ENCODE data around the gene GPC5.

Gene GPC5

GRCh38 chr13:91764527-91764926 is 366.1 kb downstream of the GPC5 start (continued):
- TF ChIP-seq FEZF1 (tag by site-specific recombination; IDR thresholded peaks at IDR 0.05) (no peak), KLF9 (tag by site-specific recombination; IDR thresholded peaks at IDR 0.05; ENCODE audit: low read depth) (no peak)
- TF ChIP-seq, protein P1, sequence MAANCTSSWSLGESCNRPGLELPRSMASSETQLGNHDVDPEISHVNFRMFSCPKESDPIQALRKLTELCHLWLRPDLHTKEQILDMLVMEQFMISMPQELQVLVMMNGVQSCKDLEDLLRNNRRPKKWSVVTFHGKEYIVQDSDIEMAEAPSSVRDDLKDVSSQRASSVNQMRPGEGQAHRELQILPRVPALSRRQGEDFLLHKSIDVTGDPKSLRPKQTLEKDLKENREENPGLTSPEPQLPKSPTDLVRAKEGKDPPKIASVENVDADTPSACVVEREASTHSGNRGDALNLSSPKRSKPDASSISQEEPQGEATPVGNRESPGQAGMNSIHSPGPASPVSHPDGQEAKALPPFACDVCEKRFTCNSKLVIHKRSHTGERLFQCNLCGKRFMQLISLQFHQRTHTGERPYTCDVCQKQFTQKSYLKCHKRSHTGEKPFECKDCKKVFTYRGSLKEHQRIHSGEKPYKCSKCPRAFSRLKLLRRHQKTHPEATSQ (tag by site-specific recombination; IDR thresholded peaks at IDR 0.05), result no peak

GRCh38 chr13:91767651-91768050 is 369.2 kb downstream of the GPC5 start:
- Histone ChIP-seq H3K27ac (ENCODE audit: extremely low read depth, low read depth, low read length) (no peak overlapping the region), H3K4me3 (ENCODE audit: low read depth, low read length) (no peak overlapping the region), H3K36me3 (ENCODE audit: control insufficient read depth in 2 of 2, insufficient read depth in 1 of 2, low read length in 2 of 2) (no peaks in the 10 kb centered on the region), H3K9me3 (ENCODE audit: control insufficient read depth, insufficient read depth, low read depth, low read length) (no peaks in the 10 kb centered on the region), H3K4me1 (ENCODE audit: control insufficient read depth, insufficient read depth, low read length) (no peaks in the 10 kb centered on the region)
- ChIA-PET CTCF (no interaction called here), POLR2A (no interaction called here)
- TF ChIP-seq ZNF223 (tag by site-specific recombination; IDR thresholded peaks at IDR 0.05) (no peak), ZBTB49 (tag by site-specific recombination; IDR thresholded peaks at IDR 0.05; ENCODE audit: low read depth) (no peak), ZNF292 (tag by site-specific recombination; IDR thresholded peaks at IDR 0.05; ENCODE audit: borderline replicate concordance, low read depth) (no peak), ZNF518A (tag by site-specific recombination; conservative IDR thresholded peaks at IDR 0.05; ENCODE audit: low read depth) (no peak), ZNF560 (tag by site-specific recombination; IDR thresholded peaks at IDR 0.05; ENCODE audit: borderline replicate concordance) (no peak), KLF7 (tag by site-specific recombination; IDR thresholded peaks at IDR 0.05; ENCODE audit: borderline replicate concordance) (no peak), ZBTB8A (tag by site-specific recombination; IDR thresholded peaks at IDR 0.05) (no peak), OVOL3 (tag by site-specific recombination; IDR thresholded peaks at IDR 0.05) (no peak), ZNF214 (tag by site-specific recombination; IDR thresholded peaks at IDR 0.05; ENCODE audit: borderline replicate concordance) (no peak), PRDM2 (tag by site-specific recombination; IDR thresholded peaks at IDR 0.05; ENCODE audit: borderline replicate concordance) (no peak)
- TF ChIP-seq, protein P2, sequence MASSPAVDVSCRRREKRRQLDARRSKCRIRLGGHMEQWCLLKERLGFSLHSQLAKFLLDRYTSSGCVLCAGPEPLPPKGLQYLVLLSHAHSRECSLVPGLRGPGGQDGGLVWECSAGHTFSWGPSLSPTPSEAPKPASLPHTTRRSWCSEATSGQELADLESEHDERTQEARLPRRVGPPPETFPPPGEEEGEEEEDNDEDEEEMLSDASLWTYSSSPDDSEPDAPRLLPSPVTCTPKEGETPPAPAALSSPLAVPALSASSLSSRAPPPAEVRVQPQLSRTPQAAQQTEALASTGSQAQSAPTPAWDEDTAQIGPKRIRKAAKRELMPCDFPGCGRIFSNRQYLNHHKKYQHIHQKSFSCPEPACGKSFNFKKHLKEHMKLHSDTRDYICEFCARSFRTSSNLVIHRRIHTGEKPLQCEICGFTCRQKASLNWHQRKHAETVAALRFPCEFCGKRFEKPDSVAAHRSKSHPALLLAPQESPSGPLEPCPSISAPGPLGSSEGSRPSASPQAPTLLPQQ (tag by site-specific recombination; IDR thresholded peaks at IDR 0.05), result no peak
- TF ChIP-seq, protein P3, sequence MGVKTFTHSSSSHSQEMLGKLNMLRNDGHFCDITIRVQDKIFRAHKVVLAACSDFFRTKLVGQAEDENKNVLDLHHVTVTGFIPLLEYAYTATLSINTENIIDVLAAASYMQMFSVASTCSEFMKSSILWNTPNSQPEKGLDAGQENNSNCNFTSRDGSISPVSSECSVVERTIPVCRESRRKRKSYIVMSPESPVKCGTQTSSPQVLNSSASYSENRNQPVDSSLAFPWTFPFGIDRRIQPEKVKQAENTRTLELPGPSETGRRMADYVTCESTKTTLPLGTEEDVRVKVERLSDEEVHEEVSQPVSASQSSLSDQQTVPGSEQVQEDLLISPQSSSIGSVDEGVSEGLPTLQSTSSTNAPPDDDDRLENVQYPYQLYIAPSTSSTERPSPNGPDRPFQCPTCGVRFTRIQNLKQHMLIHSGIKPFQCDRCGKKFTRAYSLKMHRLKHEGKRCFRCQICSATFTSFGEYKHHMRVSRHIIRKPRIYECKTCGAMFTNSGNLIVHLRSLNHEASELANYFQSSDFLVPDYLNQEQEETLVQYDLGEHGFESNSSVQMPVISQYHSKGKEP (tag by site-specific recombination; IDR thresholded peaks at IDR 0.05), result no peak

All from HEK293 (cell line).